T47D (cell line): Measurements from ENCODE around the gene IL17RD.

ENCODE experiments used
- DNase-seq, 2 experiments: peaks; one replicate each; pipeline versions ENCODE4 v3.0.0 to v3.0.0-alpha.2; 2011 to 2012; ENCODE audit warnings: low read depth in 1 of 2, low spot score in 1 of 2
- JUND ChIP-seq: IDR thresholded peaks from 2 replicates; pipeline ENCODE4 v1.6.1; 2012; ENCODE audit warnings: low read depth
- in situ Hi-C: cut with HindIII; loops from 2 replicates; pipeline ENCODE4 v1.10.0; 2016; ENCODE audit warnings: low sequenced_read_pairs, low pct_unique_long_range_greater_than_20kb

Gene IL17RD

DNA sequence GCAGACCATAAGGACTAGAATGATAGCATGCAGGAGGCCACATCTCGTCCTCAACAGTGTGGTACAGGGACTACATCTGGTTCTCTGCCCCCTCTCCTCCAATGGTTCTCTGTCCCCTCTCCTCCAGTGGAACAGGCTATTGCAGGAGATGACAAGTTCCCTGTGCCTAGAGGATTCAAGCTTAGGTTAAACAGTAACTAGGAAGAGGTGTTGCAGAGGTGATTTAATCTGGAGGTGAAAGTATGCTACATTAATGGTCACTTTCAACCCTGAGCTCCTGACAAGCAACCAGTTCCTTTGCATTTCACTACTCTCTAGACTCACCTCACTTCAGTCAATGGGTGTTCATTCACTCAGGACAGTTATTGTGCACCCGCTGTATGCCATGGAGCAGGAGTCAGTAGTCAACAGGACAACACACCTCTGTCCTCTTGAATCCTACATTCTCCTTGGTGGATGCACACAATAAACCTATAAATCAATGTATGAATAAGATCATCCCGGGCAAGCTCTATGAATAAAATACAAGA is 88.7 kb downstream of the IL17RD start:
- TF ChIP-seq JUND, result no peak
- in situ Hi-C loops, result no loop called here
- DNase-seq, result no peak

DNA sequence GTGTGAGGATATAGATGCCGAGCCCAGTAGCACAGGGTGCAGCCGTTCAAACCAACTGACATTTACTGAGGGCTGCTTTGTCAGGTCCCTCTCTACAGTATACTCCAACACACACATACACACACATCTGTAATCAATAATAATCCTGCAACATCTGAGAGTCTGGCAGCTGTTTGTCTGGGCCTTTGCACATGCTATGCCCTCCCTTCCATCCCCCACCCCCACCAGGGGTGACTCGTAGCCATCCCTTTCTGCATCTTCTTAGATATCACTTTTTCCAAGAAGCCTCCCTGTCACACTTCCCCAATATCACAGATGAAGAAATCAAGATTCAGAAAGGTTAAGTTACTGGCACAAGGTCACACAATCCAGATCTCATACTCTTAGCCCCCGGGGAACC is 91.0 kb downstream of the IL17RD start:
- DNase-seq, result no peak
- TF ChIP-seq JUND, result no peak
- in situ Hi-C loops, result no loop called here

DNA sequence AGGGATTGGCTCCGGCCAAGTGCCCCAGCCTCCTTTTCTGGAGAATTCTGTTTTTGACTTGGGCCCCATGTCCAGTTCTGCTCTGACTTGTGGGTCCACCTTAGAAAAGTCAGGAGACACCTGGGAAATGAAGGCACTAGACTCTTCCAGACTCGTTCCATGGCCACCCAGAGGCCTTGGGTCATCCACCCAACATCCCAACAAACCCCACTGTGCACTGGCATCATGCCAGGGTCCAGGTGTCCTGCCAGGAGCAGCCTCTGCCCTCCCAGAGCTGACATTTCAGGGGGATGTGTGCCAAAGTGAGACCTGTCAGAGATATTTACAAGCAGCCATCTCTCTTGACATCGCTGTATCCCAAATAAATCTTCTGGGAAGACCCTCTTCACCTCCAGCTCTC is 91.5 kb downstream of the IL17RD start:
- no peak for TF ChIP-seq JUND
- in situ Hi-C loops, result no loop called here
- DNase-seq, result no peak

DNA sequence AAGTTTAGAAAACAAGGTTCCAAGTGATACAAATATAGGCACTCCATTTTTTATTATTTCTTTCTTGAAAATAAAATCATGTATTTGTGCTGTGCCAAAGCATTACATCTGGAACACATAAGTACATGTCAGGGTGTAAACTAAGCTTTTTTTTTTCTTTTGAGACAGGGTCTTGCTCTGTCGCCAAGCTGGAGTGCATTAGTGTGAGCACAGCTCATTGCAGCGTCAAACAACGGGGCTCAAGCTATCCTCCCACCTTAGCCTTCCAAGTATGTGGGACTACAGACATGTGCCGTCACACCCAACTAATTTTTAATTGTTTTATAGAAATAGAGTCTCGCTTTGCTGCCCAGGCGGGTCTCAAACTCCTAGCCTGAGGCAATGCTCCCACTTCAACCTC is 95.7 kb downstream of the IL17RD start:
- in situ Hi-C loops, result no loop called here
- no peak for TF ChIP-seq JUND
- no peak for DNase-seq

DNA sequence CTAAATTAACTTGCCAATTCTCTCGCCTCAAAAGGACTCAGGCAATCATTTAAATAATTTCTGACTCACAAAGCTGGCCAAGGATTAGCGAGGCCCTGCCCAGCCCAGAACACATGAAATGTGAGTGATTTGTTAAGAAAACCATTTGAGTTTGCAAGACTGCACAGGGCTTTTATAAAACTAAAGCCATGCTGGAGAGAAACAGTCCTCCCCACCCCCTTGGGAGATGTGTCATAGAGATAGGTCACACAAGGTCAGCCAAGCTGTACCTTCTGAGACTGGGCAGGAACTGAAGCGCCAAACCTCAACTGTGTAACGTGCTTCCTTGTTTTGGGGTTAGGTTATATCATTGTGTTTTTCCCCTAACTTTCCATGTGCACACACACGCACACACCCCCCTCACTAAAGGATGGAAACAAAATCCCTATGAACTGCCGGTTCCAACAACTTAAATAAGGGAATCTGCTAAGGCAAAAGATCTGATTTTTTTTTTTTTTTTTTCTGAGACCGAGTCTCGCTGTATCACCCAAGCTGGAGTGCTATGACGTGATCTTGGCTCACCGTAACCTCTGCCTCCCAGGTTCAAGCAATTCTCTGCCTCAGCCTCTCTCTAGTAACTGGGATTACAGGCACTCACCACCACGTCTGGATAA is 96.6 kb downstream of the IL17RD start:
- no peak for DNase-seq
- in situ Hi-C loops, result no loop called here
- no peak for TF ChIP-seq JUND

DNA sequence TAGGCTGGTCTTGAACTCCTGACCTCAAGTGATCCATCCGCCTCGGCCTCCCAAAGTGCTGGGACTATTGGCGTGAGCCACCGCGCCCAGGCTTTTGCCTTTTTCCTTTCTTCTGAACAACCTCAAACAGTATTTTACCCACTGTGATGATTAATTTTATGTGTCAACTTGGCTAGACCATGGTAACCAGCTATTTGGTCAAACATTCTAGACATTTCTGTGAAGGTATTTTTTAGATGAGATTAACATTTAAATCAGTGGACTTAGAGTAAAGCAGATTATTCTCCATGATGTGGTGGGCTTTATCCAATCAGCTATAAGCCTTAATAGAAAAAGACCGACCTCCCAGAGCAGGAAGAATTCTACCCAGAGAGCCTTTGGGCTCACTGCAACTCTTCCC is 98.7 kb downstream of the IL17RD start:
- TF ChIP-seq JUND, result no peak
- no peak for DNase-seq
- in situ Hi-C loops, result no loop called here

DNA sequence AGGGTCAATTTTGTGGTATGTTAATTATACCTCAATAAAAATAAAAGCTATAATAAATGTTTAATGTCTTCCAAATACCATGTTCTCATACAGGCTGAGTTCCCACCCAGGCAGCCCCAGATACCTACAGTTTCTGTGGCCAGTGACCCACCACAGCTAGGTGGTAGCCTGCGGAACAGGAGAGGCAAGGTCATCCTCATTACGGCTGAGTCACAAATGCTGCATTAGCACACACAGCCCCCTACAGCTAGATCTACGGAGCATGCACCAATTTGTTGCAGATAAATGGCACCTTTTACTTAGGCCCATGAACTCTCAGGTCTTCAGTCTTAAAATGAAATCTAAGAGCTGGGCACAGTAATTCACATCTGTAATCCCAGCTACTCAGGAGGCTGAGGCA is 99.6 kb downstream of the IL17RD start:
- in situ Hi-C loops, result no loop called here
- DNase-seq, result no peak
- no peak for TF ChIP-seq JUND

DNA sequence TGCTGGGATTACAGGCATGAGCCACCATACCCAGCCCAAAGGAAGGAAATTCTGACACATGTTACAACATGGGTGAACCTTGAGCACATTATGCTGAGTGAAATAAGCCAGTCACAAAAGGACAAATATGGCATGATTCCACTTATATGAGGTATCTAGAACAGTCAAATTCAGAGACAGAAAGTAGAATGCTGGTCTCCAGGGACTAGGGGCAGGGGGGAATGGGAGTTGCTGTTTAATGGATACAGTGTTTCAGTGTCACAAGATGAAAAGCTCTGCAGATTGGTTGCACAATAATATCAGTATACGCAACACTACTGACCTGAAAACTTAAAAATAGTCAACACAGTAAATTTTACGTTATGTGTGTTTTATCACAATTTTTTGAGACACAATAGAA is 100.6 kb downstream of the IL17RD start:
- no peak for DNase-seq
- in situ Hi-C loops, result no loop called here
- TF ChIP-seq JUND, result no peak

DNA sequence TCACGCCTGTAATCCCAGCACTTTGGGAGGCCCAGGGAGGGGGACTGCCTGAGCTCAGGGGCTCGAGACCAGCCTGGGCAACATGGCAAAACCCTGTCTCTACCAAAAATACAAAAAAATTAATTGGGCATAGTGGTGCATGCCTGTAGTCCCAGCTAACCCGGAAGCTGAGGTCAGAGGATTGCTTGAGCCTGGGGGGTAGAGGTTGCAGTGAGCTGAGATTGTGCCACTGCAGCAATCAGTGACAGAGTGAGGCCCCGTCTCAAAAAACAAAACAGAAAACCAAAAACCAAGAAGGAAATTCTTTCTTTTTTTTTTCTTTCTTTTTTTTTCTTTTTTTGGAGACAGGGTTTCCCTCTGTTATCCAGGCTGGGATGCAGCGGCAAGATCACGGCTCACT is 101.2 kb downstream of the IL17RD start:
- in situ Hi-C loops, result no loop called here
- DNase-seq, result no peak
- TF ChIP-seq JUND, result no peak

DNA sequence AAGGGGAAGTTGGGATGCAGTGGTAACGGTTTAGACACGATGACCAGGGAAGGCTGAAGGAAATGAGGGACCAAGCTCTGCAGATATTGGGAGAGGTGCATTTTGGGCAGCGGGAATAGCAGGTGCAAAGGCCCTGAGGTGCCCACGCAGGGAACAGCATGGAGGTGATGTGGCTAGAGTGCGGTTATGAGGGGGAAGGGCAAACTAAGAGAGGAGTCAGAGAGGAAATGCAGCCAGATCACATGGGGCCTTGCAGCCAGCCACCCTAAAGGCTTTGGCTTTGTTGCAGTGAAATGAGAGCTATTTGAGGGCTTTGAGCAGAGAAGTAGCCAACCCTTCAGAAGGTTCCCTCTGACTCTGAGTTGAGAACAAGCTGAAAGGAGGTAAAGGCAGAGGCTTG is 102.1 kb downstream of the IL17RD start:
- TF ChIP-seq JUND, result no peak
- in situ Hi-C loops, result no loop called here

DNA sequence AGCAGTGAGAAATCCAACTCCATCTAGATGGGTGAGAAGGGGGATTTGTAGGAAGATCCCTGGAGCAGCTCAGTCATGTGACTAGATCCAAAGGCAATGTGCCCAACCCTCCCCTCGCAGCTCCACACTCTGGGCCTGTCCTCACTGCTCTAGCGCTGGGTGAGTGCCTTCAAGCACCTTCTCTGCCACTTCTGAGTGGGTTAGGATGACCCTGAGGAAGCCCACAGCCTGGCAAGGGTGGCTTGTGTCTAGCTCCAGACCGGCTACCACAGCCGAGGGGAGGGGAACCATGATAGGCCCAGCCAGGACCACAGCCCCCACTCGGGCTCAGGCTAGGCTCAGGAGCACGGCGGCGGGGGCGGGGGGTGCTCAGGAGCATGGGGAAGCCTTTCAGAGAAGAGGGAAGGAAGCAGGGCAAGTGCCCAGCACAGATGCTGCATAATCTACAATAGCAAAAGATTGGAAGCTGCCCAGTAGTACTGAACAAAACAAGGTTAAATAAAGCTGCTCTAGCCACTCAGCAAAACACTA is 103.0 kb downstream of the IL17RD start:
- in situ Hi-C loops, result no loop called here
- TF ChIP-seq JUND, result no peak
- no peak for DNase-seq

More for the DNA sequence above, 102.1 kb downstream of the IL17RD start:
- no peak for DNase-seq

DNA sequence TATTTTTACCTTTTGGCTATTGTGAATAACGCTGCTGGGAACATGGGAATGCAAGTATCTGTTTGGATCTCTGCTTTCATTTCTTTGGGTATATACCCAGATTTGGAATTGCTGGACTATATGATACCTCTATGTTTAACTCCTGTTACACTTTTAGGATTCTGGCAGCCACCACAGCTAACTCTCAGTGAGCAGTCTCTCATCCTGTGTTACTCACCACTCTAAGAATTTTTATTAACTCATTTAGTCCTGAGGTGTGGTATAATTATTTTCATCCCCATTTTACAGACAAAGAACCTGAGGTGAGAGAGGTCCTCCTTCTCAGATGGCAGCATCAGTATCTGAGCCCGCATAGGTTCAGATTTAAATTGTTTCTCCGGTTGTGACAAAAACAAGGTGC is 103.6 kb downstream of the IL17RD start:
- peak in 1 of 2 experiments; percentile 42 for DNase-seq
- in situ Hi-C loops, result no loop called here
- no peak for TF ChIP-seq JUND

DNA sequence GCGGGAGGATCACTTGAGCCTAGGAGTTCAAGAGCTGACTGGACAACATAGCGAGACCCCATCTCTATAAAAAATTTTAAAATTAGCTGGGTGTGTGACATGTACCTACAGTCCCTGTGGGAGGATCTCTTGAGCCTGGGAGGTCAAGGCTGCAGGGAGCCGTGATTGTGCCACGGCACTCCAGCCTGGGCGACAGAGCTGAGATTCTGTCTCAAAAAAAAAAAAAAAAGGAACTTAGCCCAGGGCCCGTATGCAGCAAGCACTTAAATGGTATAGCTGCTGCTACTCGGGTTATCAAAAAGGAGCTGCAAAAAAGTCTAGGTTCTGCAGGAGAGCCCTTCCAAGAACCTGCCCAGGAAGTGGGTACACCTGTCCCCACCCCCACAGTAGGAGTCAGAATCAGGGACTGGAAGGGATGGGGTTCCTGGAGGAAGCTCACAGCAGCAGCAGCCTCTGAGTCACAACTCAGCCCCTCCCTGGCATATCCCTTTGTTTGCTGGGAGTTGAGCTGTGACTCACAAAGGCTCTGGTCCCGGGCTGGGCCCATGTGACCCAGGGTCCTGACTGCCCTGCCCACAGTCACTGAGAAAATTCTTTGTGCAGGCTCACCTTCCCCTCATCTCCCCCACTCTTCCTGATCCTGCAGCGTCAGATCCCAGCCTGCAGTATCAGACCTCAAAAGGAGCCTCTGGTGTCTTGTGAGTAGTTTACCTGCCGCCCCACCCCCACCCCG is 104.9 kb downstream of the IL17RD start, which contains the start of gene SPATA12:
Gene SPATA12, plus strand, starts transcription at position 576 of the 733 bp plus-strand sequence. CDS start 13,031 bp downstream, outside the sequence.
- DNase-seq, result peak in 1 of 2 experiments; percentile 36
- in situ Hi-C loops, result no loop called here
- no peak for TF ChIP-seq JUND
